ENCODE data around the gene HRNR.
"Not testable (repeated sequence)": the region's sequence is repeated elsewhere in the genome, so short reads cannot be mapped to it uniquely, and the experiment has no call there.

Gene HRNR

DNA sequence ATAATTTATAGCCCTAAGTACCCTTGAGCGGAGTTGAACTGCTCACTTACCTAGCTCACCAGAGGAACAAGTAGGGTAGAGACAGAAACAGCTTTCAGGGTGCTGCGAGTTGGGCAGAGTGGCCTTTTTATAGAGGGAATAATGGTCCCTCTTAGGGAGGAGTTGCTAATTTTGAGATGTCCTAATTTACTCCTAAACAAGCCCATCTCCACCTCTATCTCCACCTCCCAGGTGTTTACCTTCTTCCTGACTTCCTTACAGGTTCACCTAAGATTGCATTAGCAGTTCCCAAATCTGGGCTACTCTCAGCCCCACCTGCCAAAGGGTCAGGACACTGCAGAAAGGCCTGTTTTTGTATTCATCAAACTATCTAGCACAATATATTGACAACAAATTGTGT, at the start of gene HRNR:
Gene HRNR, minus strand, starts transcription at position 101 of the 400 bp plus-strand sequence. CDS start 940 bp downstream, outside the sequence.
- DNase-seq = no peak

DNA sequence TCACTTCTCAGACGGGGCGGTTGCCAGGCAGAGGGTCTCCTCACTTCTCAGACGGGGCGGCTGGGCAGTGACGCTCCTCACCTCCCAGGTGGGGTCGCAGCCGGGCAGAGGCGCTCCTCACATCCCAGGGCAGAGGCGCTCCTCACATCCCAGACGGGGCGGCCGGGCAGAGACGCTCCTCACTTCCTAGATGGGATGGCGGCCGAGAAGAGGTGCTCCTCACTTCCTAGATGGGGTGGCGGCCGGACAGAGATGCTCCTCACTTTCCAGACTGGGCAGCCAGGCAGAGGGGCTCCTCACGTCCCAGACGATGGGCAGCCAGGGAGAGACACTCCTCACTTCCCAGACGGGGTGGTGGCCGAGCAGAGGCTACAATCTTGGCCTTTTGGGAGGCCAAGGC, 32.4 kb upstream of the HRNR start:
- DNase-seq = not testable (repeated sequence)

DNA sequence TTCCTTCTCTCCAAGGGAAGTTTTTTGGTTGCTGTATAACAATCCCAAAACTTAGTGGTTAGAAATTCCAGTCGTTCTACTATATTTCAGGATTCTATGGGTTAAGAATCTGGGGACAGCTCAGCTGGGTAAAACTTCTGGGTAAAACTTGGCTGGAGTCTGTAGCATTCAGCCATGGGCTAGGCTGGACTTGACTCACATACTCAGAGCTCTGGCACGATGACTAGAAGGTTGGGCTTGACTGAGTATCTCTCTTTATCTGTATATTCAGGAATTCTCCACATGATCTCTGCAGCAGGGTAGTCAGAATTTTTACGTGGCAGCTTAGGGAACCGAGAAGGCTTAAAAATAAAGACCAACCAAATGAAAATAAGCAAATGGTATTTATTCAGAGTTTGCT, 28.2 kb upstream of the HRNR start:
- no peak for DNase-seq

DNA sequence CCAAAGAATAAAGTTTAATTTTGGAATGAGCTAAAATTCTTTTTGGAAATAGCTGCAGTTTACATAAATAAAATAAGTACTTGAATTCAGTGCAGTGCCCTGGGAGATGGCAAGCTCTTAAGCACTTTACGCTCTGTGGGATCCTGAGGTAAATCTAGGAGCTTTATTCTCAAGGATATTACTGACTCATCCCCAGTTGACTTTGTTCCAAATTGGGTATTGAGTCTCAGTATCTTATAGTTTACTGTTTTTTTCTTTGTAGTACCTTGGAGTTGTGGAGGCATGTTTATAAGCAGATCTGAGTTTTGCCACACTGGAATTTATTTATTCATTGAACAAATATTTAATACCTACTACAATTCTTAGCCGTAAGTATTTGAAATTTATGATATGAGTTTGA, 27.4 kb upstream of the HRNR start:
- no peak for DNase-seq

DNA sequence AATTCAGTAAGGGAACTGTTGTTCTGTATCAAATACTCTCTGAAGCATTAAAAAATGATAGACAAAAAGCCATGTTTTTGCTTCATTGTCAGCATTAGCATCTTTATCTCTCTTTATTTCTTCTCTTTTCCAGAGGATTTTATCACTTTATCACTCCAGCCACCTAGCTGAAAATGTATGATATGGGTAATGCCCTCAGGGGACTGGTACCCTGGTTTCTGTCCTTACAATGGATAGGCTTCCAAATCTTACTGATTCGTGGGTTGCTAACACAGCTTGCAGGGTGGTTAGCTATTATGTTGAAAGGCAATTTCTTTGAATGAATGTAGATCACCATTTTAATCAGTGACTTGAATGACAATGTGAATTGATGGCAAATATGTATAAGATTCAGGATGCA, 23.3 kb upstream of the HRNR start:
- no peak for DNase-seq

DNA sequence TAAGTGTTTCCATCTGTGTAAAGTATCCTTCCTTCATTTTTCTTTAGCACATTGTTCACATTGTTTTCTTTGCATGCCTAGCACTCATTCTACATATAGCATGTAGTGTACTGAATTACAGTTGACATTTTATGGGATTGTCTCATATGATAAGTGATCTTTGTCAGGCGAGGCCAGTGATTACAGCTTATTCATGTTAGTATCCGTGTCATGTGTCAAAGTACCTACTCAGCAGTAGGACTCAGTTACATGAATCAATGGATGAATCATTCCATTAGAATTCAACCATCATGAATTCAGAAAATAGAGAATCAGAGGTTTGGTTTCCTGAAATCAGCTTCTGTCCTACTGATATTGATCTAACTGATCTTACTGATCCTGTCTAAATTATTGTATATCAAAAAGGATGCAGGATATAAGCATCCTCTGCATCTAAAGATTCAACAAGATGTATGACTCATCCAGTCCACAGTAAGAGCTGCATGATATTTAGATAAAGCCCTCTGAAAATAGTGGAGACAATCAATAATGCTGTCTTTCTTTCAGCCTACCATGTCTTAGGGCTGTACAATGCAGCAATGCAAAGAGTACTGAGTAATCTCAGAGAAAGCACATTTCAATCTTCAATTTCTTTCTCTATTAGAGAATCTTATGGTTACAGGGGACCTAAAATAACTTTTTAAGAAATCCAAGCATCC, 20.7 kb upstream of the HRNR start:
- no peak for DNase-seq

DNA sequence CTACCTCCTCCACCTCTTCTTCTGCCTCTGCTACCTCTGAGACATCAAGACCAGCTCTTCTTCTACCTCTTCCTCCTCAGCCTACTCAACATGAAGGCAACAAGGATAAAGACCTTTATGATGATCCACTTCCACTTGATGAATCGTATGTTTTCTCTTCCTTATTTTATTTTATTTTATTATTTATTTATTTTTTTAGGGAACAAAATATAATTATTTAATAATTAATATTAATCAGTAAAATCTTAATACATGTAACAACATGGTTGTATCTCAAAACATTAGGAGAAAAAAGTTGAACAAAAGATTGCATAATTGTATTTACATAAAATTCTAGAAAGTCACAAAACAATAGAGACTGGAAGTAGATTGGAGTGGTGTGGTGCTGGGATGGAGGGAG, 13.1 kb upstream of the HRNR start:
- no peak for DNase-seq

DNA sequence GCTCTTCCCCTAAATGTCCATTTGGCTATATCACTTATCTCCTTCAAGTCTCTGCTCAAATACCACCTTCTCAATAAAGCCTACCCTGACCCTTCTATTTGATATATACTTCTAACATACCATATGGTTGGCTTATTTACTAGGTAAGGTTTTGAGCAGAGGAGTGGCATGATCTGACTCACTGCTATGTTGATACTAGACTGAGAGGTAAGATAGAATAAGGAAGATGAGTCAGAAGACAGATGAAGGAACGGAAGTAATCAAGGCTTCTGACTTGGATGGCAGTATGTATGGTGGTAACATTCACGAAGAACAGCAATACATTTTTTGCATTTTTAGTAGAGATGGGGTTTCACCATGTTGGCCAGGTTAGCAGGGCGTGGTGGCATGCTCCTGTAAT, 4.8 kb upstream of the HRNR start:
- no peak for DNase-seq

DNA sequence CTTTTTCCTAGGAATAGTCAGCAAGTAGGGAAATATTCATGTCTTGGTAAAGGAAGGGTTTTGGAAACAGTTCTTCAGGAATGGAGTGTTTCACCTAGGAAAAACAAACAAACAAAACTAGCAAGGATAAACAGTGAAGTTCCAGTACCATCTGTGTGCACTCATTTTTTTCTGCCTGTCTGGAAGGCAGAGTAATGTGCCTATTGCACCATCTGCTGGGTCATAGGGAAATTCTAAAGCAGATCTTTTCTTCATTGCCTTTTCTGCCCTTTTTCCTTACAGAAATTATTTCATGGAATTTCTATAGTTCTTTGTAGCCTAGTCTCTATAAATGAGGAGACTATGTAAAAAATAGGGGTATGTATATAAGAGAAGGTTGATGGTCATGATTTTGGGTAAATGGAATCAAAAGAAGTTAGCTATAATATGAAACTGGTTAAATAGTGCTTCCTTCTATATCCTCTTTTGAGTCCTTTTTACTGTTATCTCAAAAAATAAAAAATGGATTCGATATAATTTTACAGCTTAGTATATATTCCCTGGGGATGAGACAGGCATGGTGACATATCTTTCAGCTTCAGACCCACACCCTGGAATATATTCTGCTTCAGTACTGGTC, 3.4 kb upstream of the HRNR start:
- DNase-seq = peak; percentile 32

DNA sequence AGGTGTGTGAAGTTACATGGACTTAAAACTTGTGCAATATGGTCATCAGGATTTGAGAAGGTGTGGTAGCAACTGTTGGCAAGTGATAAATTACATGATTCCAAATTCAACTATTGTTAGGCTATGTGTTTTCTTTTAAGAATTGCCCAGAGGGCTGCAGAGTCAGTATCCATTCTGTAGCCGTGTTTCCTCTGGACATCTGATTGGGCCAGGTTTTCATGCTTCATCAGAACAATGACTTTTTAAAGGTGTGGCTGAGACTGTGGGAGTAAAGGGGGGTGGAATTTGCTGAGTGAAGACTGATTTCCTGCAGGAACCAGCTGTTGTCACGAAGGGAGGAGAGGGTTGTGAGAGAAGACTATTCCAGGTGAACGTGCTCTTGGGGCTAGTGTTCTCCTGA, 1.7 kb upstream of the HRNR start:
- no peak for DNase-seq

DNA sequence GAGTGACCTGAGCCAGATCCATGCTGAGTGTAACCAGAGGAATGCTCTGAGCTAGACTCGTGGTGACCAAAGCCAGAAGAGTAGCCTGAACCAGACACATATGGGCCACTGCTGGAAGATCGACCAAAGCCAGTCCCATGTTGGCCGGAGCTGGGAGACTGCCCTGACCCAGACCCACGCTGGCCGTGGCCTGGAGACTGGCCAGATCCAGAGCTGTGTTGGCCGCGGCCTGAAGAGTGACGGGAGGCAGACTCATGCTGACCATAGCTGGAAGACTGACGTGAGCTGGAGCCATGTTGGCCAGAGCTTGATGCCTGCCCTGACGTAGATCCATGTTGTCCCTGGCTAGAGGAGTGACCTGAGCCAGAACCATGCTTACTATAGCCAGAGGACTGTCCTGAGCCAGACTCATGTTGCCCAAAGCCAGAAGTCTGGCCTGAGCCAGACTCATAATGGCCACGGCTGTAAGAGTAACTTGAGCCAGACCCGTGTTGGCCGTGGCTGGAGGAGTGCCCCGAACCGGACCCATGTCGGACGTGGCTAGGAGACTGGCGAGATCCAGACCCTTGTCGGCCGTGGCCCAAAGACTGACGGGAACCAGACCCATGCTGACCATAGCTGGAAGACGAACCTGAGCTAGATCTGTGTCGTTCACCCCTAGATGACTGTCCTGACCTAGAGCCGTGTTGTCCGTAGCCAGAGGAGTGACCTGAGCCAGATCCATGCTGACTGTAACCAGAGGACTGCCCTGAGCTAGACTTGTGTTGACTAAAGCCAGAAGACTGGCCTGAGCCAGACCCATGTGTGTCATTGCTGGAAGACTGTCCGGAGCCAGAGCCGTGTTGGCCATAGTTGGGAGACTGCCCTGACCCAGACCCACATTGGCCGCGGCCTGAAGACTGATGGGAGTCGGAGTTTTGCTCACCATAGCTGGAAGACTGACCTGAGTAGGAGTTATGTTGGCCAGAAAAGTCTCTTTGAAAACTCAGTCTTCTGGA, 3.5 kb downstream of the HRNR start:
- no peak for DNase-seq

DNA sequence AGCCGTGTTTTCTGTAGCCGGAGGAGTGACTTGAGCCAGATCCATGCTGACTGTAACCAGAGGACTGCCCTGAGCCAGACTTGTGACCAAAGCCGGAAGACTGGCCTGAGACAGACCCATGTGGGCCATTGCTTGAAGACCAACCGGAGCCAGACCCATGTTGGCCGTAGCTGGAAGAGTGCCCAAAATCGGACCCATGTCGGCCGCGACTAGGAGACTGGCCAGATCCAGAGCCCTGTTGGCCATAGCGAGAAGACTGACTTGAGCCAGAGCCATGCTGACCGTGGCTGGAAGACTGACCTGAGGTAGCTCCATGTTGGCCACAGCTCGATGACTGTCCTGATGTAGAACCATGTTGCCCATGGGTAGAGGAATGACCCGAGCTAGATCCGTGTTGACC, 4.6 kb downstream of the HRNR start:
- DNase-seq = not testable (repeated sequence)

DNA sequence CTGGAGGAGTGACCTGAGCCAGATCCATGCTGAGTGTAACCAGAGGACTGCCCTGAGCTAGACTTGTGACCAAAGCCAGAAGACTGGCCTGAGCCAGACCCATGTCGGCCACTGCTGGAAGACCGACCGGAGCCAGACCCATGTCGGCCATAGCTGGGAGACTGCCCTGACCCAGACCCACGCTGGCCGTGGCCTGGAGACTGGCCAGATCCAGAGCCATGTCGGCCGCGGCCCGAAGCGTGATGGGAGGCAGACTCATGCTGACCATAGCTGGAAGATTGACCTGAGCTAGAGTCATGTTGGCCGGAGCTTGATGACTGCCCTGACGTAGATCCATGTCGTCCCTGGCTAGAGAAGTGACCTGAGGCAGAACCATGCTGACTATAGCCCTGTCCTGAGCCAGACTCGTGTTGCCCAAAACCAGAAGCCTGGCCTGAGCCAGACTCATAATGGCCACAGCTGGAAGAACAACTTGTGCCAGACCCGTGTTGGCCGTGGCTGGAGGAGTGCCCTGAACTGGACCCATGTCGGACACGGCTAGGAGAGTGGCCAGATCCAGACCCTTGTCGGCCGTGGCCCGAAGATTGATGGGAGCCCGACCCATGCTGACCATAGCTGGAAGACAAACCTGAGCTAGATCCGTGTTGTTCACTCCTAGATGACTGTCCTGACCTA, 5.1 kb downstream of the HRNR start:
- DNase-seq = no peak

DNA sequence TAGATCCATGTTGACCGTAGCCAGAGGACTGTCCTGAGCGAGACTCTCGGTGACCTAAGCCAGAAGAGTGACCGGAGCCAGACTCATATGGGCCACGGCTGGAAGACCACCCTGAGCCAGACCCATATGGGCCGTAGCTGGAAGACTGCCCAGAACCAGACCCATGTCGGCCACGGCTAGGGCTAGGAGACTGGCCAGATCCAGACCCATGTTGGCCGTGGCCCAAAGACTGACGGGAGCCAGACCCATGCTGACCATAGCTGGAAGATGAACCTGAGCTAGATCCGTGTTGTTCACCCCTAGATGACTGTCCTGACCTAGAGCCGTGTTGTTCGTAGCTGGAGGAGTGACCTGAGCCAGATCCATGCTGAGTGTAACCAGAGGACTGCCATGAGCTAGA, 8.4 kb downstream of the HRNR start:
- DNase-seq = not testable (repeated sequence)

DNA sequence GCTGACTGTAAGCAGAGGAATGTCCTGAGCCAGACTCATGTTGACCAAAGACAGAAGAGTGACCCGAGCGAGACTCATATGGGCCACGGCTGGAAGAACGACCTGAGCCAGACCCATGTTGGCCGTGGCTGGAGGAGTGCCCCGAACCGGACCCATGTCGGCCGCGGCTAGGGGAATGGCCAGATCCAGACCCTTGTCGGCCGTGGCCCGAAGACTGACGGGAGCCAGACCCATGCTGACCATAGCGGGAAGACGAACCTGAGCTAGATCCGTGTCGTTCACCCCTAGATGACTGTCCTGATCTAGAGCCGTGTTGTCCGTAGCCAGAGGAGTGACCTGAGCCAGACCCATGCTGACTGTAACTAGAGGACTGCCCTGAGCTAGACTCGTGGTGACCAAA, 9.1 kb downstream of the HRNR start:
- not testable (repeated sequence) for DNase-seq

DNA sequence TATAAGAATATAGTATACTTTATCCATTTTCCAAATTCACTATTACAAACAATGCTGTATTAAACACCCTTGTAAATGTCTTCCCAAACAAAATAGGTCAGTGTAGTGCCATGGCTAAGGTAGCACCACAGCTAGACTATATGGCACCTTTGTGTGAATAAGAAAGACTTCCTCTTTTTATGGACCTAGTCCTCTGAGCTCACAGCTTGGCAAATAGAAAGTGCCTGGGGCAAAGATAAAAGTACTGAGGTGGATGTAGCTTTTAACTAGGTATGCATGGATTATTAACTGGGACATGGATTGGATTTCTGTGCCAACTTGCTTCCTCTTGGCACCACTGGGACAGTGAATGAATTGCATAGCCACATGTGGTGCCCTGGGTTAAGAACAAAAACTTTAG, 25.0 kb downstream of the HRNR start:
- no peak for DNase-seq

DNA sequence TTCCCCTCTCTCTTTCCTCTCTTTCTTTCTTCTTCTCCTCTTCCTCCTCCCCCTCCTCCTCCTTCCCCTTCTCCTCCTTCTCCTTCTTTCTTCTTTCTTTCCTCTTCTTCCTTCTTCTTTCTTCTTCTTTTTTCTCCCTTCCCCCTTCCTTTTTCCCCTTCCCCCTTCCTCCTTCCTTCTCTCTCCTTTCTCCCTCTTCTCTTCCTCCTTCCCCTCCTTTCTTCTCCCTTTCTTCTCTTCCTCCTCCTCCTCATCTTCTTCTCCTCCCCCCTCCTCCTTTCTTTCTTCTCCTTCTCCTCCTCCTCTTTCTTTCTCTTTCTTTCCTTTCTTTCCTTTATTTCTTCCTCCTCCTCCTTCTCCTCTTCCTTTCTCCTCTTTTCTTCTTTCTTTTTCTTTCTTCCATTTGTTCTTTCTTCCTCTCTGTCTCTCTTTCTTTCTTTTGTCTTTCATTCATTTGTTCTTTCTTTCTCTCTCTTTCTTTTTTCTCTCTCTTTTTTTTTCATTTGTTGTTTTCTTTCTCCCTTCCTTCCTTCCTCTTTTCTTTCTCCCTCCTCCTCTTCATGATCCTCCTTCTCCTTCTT, 26.5 kb downstream of the HRNR start:
- no peak for DNase-seq

DNA sequence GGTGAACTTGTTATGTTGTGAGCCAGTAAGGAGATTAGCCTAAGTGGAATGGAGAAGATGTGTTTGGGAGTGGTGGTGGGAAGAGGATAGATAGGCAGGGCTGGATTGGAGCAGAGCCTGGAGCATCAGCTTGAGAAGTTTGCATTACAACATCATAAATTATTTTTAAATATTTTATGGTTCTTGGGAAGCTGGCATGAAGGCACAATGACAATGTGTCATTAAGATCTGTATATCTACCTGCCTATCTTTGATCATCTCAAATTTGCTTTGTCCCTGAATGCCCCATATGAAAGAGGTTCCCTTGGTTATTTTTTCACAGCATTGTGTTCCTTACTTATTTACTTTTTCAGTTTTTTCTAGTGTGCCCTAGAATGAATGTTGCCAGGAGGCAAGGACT, 32.3 kb downstream of the HRNR start:
- DNase-seq = no peak

DNA sequence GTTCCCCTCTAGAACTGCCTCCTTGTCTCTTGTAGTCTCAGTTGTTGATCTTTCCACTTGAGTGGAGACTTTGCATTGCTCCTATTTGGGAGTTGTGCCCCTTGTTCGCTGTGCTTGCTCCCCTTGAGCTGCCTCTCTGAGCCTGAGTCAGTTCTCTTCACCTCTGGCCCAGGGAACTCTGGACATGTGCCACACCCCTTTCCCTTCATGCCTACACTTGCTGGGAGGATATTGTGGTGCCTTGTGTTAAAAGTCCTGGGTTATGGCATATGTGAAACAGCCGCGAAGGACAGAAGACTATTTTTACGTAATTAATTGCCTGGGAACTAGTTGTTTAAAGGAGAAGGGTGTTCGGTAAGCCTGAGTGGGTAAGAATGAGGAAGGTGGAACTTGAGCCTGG, 32.7 kb downstream of the HRNR start:
- no peak for DNase-seq

DNA sequence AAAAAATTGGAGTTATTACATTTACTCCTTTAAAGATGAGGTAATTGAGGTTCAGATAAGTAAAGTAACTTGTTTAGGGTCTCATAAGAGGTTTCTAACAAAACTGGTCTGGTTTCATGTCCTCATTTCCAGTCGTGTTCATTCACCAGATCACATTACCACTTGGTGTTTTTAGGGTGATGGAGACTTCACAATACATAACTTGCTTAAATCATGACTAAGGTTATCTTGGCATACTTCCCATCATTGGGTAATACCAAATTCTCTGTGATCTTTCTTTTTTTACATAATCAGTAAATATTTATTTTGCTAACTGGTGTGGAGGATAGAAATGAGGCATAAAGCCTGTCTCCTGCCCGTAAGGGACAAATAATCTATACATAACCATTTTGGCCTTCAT, 33.4 kb downstream of the HRNR start:
- DNase-seq = no peak

DNA sequence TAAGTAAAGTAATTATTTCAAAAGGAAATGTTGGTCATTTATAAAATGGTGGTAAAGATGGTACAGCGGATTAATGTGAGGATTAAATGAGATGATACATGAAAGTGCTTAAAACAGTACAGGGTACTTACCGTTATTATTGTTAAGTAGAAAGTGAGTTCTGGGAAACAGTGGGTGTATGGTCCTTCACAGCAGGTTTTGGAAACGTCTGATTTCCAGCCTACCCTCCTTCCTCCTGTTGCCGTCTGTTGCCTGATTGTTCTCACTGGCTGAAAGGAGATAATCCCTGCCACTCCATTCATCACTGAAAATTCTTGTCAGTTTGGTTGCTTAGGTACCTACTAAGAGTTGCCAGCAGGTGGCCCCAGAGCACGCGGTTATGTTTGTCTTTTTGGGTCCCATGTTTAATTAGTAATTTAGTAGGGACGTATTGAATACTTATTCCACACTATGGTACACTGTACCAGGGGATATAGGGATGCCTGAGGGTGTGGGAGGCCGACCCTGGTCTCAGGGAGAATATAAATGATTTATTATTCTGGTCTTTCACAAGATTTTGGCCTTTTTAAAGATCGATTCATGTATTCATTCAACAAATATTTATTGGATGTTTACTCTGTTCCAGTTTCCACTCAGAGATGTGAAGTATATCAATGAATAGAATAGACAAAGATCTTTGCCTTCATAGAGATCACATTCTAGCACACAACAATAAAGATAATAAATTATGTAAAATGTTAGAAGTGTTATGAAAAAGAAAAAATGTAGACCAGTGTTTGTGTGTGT, 34.1 kb downstream of the HRNR start:
- DNase-seq = peak; percentile 51

Data from NCI-H2171 (cell line).